H9 (cell line): ENCODE measurements around the gene LPGAT1. TPM values are rescaled to one million over a fixed set of nuclear protein-coding genes. Genes with fewer than 3 reads are reported as not detected.

Experiments
- DNase-seq: peaks from one replicate; pipeline ENCODE4 v3.0.0-alpha.2; 2017
- H2AFZ ChIP-seq: one replicate; pipeline ENCODE4 v1.6.1; 2013; ENCODE audit warnings: mild to moderate bottlenecking, low read length, control low read depth, moderate library complexity
- H2AK5ac ChIP-seq: 2 replicates; pipeline ENCODE4 v1.6.1; 2013; ENCODE audit warnings: low read length, control low read depth, mixed read lengths; ENCODE audit not compliant: insufficient read length
- H2BK120ac ChIP-seq: one replicate; pipeline ENCODE4 v1.6.1; 2013; ENCODE audit warnings: low read depth, mild to moderate bottlenecking, low read length, control low read depth, inconsistent platforms; ENCODE audit not compliant: poor library complexity, severe bottlenecking
- H2BK12ac ChIP-seq: 2 replicates; pipeline ENCODE4 v1.6.1; 2013; ENCODE audit warnings: low read length, control low read depth, mixed read lengths, low read depth; ENCODE audit not compliant: insufficient read length
- H2BK15ac ChIP-seq: 2 replicates; pipeline ENCODE4 v1.6.1; 2013; ENCODE audit warnings: low read depth, low read length, control low read depth
- H2BK20ac ChIP-seq: one replicate; pipeline ENCODE4 v1.6.1; 2013; ENCODE audit warnings: low read depth, mild to moderate bottlenecking, low read length, control low read depth, inconsistent platforms; ENCODE audit not compliant: poor library complexity, severe bottlenecking
- H2BK5ac ChIP-seq: 2 replicates; pipeline ENCODE4 v1.6.1; 2013; ENCODE audit warnings: low read length, control low read depth, mixed read lengths; ENCODE audit not compliant: insufficient read length
- H3K14ac ChIP-seq: 2 replicates; pipeline ENCODE4 v1.6.1; 2013; ENCODE audit warnings: low read length, control low read depth; ENCODE audit not compliant: insufficient read depth
- H3K18ac ChIP-seq: 2 replicates; pipeline ENCODE4 v1.6.1; 2013; ENCODE audit warnings: low read depth, mild to moderate bottlenecking, mixed read lengths, low read length, control low read depth; ENCODE audit not compliant: insufficient read length
- H3K23ac ChIP-seq: 2 replicates; pipeline ENCODE4 v1.6.1; 2013; ENCODE audit warnings: low read length, control low read depth, mixed read lengths, low read depth; ENCODE audit not compliant: insufficient read length
- H3K23me2 ChIP-seq: 2 replicates; pipeline ENCODE4 v1.6.1; 2013; ENCODE audit warnings: low read depth, mild to moderate bottlenecking, mixed read lengths, low read length, control low read depth; ENCODE audit not compliant: insufficient read length, poor library complexity, severe bottlenecking
- H3K27ac ChIP-seq: 2 replicates; pipeline ENCODE4 v1.5.1; 2013; ENCODE audit warnings: low read length, control low read depth, mixed read lengths, low read depth; ENCODE audit not compliant: insufficient read length
- H3K27me3 ChIP-seq: 2 replicates; pipeline ENCODE4 v1.6.1; 2013; ENCODE audit warnings: low read length, control low read depth, inconsistent platforms; ENCODE audit not compliant: insufficient read depth
- H3K4ac ChIP-seq: 2 replicates; pipeline ENCODE4 v1.6.1; 2013; ENCODE audit warnings: low read depth, mild to moderate bottlenecking, control low read depth, inconsistent platforms, low read length, moderate library complexity
- H3K4me1 ChIP-seq: 2 replicates; pipeline ENCODE4 v1.6.1; 2013; ENCODE audit warnings: low read length, control low read depth, inconsistent platforms; ENCODE audit not compliant: insufficient read depth
- H3K4me2 ChIP-seq: 2 replicates; pipeline ENCODE4 v1.6.1; 2013; ENCODE audit warnings: low read length, control low read depth, mixed read lengths; ENCODE audit not compliant: insufficient read length, insufficient read depth
- H3K56ac ChIP-seq: 2 replicates; pipeline ENCODE4 v1.6.1; 2013; ENCODE audit warnings: low read depth, mild to moderate bottlenecking, mixed read lengths, low read length, control low read depth; ENCODE audit not compliant: insufficient read length
- H3K79me1 ChIP-seq: 2 replicates; pipeline ENCODE4 v1.6.1; 2013; ENCODE audit warnings: low read depth, mild to moderate bottlenecking, moderate library complexity, low read length, control low read depth, inconsistent platforms; ENCODE audit not compliant: insufficient read depth, poor library complexity, severe bottlenecking
- H3K79me2 ChIP-seq: 2 replicates; pipeline ENCODE4 v1.6.1; 2013; ENCODE audit warnings: low read length, control low read depth, inconsistent platforms; ENCODE audit not compliant: insufficient read depth
- H3K9ac ChIP-seq: 2 replicates; pipeline ENCODE4 v1.6.1; 2013; ENCODE audit warnings: low read length, control low read depth, mixed read lengths; ENCODE audit not compliant: insufficient read length; ENCODE audit errors: extremely low read depth
- H3K9me3 ChIP-seq: one replicate; pipeline ENCODE4 v1.6.1; 2013; ENCODE audit warnings: low read depth, low read length, inconsistent platforms; ENCODE audit not compliant: control insufficient read depth
- H3T11ph ChIP-seq: one replicate; pipeline ENCODE4 v1.6.1; 2013; ENCODE audit warnings: mild to moderate bottlenecking, low read length, control low read depth, inconsistent platforms
- H4K20me1 ChIP-seq: one replicate; pipeline ENCODE4 v1.6.1; 2013; ENCODE audit not compliant: control insufficient read depth, insufficient read length, insufficient read depth
- H4K5ac ChIP-seq: 2 replicates; pipeline ENCODE4 v1.6.1; 2013; ENCODE audit warnings: low read depth, mild to moderate bottlenecking, mixed read lengths, low read length, control low read depth; ENCODE audit not compliant: insufficient read length
- H4K8ac ChIP-seq: replicated peaks from 2 replicates; pipeline ENCODE4 v1.6.1; 2013; ENCODE audit warnings: low read length, control low read depth, mixed read lengths, low read depth; ENCODE audit not compliant: insufficient read length
- H4K91ac ChIP-seq: 2 replicates; pipeline ENCODE4 v1.6.1; 2013; ENCODE audit warnings: low read depth, mild to moderate bottlenecking, moderate library complexity, mixed read lengths, low read length, control low read depth; ENCODE audit not compliant: insufficient read length
- H3K27ac Mint-ChIP-seq, 3 experiments: 2 replicates in 2 of 3; 3 replicates in 1 of 3; pipeline ENCODE4 v1.8.0; 2020 to 2021; ENCODE audit warnings: mixed read lengths in 3 of 3, mild to moderate bottlenecking in 1 of 3, moderate library complexity in 1 of 3
- H3K27me3 Mint-ChIP-seq: 2 replicates; pipeline ENCODE4 v1.8.0; 2021; ENCODE audit warnings: low read depth, mild to moderate bottlenecking, moderate library complexity, mixed read lengths
- H3K36me3 Mint-ChIP-seq, 3 experiments: 2 replicates in 2 of 3; 3 replicates in 1 of 3; pipeline ENCODE4 v1.8.0; 2020 to 2021; ENCODE audit warnings: low read depth in 3 of 3, mixed read lengths in 3 of 3; ENCODE audit not compliant: insufficient read depth in 1 of 3
- H3K4me1 Mint-ChIP-seq, 2 experiments: 2 replicates each; pipeline ENCODE4 v1.8.0; 2020; ENCODE audit warnings: mixed read lengths in 2 of 2
- H3K4me3 Mint-ChIP-seq, 2 experiments: 2 replicates in 1 of 2; 3 replicates in 1 of 2; pipeline ENCODE4 v1.8.0; 2020 to 2021; ENCODE audit warnings: mild to moderate bottlenecking in 2 of 2, mixed read lengths in 2 of 2, moderate library complexity in 1 of 2
- H3K9me3 Mint-ChIP-seq, 2 experiments: 2 replicates in 1 of 2; 3 replicates in 1 of 2; pipeline ENCODE4 v1.8.0; 2020; ENCODE audit warnings: mild to moderate bottlenecking in 2 of 2, mixed read lengths in 2 of 2, moderate library complexity in 1 of 2
- WGBS: extraction: QIAGEN DNeasy Blood & Tissue Kit; methylation state at CpG from one replicate; pipeline ENCODE4 v1.1.7; 2013; ENCODE audit warnings: missing lambda C conversion rate, low lambda C conversion rate, mixed read lengths; ENCODE audit not compliant: insufficient read length; ENCODE audit errors: extremely low coverage; 5-methylcytosine and 5-hydroxymethylcytosine counted together
- total RNA-seq: library from RNA; stranded (reverse); gene quantifications from 2 replicates; pipeline ENCODE4 v1.2.1, GENCODE V29; 2021
- TF ChIP-seq, protein P1 (sequence below): fragments of 200-600 bp; sonication (generic); conservative IDR thresholded peaks from 3 replicates; pipeline ENCODE4 v1.8.0; 2021; ENCODE audit warnings: antibody characterized with exemption, mild to moderate bottlenecking

The LPGAT1 gene
- total RNA-seq, 1 experiment from 2014 or later, result 12.2 TPM

- H3K9ac ChIP-seq, result no peak overlapping the region
- no peaks in the 10 kb centered on the region for H3K79me2 ChIP-seq
- no peak overlapping the region for H4K8ac ChIP-seq
- TF ChIP-seq, protein P1, sequence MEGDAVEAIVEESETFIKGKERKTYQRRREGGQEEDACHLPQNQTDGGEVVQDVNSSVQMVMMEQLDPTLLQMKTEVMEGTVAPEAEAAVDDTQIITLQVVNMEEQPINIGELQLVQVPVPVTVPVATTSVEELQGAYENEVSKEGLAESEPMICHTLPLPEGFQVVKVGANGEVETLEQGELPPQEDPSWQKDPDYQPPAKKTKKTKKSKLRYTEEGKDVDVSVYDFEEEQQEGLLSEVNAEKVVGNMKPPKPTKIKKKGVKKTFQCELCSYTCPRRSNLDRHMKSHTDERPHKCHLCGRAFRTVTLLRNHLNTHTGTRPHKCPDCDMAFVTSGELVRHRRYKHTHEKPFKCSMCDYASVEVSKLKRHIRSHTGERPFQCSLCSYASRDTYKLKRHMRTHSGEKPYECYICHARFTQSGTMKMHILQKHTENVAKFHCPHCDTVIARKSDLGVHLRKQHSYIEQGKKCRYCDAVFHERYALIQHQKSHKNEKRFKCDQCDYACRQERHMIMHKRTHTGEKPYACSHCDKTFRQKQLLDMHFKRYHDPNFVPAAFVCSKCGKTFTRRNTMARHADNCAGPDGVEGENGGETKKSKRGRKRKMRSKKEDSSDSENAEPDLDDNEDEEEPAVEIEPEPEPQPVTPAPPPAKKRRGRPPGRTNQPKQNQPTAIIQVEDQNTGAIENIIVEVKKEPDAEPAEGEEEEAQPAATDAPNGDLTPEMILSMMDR, result no peak
- H2BK15ac ChIP-seq, result no peak overlapping the region
- no peak overlapping the region for H3K23ac ChIP-seq
- no peak overlapping the region for H4K5ac ChIP-seq
- H3K4me2 ChIP-seq, result no peak overlapping the region
- H3K27ac Mint-ChIP-seq, result no peak overlapping the region
- WGBS, result no CpG with 5 or more reads among the region's 10 CpGs
- no peak overlapping the region for H3T11ph ChIP-seq
- no peak overlapping the region for H3K56ac ChIP-seq
- no peak overlapping the region for H3K4ac ChIP-seq
- H3K4me3 Mint-ChIP-seq, result no peak overlapping the region
- H3K23me2 ChIP-seq, result no peaks in the 10 kb centered on the region
- H2BK20ac ChIP-seq, result no peak overlapping the region
- no peaks in the 10 kb centered on the region for H3K27me3 ChIP-seq
- H2BK12ac ChIP-seq, result no peak overlapping the region
- H2AFZ ChIP-seq, result no peak overlapping the region
- no peak overlapping the region for H3K18ac ChIP-seq
- no peaks in the 10 kb centered on the region for H3K4me1 Mint-ChIP-seq
- H2BK120ac ChIP-seq, result no peak overlapping the region
- H3K79me1 ChIP-seq, result no peaks in the 10 kb centered on the region
- H3K4me1 ChIP-seq, result no peaks in the 10 kb centered on the region
- H4K91ac ChIP-seq, result no peak overlapping the region
- H3K36me3 Mint-ChIP-seq, result no peaks in the 10 kb centered on the region
- no peak overlapping the region for H3K14ac ChIP-seq
- no peaks in the 10 kb centered on the region for H3K9me3 ChIP-seq
- no peaks in the 10 kb centered on the region; the same call in 1 of the 2 replicates for H3K27me3 Mint-ChIP-seq
- no peak overlapping the region for H2BK5ac ChIP-seq
- H2AK5ac ChIP-seq, result no peak overlapping the region
- no peak for DNase-seq
- no peak overlapping the region for H3K27ac ChIP-seq
- H4K20me1 ChIP-seq, result no peaks in the 10 kb centered on the region
- H3K9me3 Mint-ChIP-seq, result no peaks in the 10 kb centered on the region
Measured at GRCh38 chr1:211713231-211713630, 117.3 kb downstream of the LPGAT1 start.
